Skin epidermis (tissue), 12 donors: ENCODE results near the gene CCDC116.
"Not testable (repeated sequence)": the region's sequence is repeated elsewhere in the genome, so short reads cannot be mapped to it uniquely, and the experiment has no call there.

Source experiments
- H3K27ac ChIP-seq, 21 experiments: fragments of 200-600 bp; sonication (generic) in 11 of 21; one replicate each; pipeline ENCODE4 v1.5.0; 2020; ENCODE audit warnings: mild to moderate bottlenecking in 3 of 21, inconsistent platforms in 2 of 21, moderate library complexity in 2 of 21
- H3K4me3 ChIP-seq, 7 experiments: fragments of 200-600 bp; sonication (generic) in 2 of 7; one replicate each; pipeline ENCODE4 v1.5.0; 2020; ENCODE audit warnings: inconsistent platforms in 2 of 7, mild to moderate bottlenecking in 2 of 7, moderate library complexity in 1 of 7

CCDC116 gene, protein sequence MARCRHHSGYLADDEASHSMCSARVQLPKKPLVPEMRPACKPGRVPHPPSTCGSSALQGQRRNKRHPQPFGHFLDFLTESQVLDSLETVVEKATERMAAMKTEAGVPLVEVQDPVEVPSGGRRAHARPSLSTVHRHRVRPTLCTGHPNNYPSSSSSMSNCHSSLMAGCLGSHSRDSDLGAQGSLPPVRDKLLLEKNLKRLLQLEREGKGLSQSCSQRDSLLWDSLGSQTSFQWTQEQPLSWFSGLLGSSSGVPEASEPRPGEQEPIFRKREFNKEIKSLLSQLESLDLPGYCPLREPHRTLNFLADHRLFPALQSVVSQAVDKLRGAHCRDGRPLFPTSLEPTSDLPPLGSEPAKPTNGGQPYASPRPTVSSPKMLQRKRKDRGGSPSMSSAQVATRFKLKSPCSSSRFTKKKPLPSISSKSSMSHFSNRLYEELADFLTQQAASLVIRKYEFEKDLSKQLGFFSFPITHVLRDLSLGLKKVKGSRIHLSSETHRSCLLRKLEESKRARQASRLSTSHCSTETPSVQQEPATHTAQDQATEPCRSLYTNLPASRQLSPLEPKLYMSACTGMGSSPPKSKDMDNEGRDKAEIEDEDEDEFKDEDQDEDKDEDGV

DNA sequence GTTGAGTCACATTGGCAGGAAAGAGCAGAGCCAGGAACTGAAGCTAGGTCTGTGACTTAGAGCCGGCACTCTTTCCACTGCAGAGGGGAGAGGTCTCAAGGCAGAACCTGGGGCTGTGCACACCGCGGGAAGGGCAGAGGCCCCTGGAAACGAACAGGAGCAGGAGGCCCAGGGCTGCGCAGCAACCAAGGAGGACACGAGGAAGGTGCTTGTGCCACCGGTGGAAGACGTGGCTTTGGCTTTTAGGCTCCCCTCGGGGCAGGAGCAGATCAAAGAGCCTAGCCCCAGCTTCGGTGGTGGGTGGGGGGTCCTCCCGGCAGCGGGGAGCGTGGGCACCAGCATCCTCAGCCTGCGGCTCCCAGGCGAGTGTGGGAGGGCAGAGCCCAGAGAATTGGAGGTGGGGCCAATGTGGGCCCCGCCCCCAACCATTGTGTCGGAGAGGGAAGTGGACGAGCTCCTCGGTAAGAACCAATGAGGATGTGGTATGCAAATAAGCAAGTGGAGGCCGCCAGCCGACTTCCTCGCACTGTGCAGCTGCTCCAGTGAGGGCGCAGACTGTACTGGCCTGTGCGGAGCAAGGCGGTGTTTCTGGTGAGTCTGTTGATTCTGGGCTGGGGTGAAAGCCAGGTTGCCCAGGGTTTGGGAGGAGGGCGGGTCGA lies at the start of gene CCDC116:
Gene CCDC116 (plus strand): TSS at position 524 of the 659 bp plus-strand sequence. CDS start 422 bp downstream, outside the sequence.
- Histone ChIP-seq H3K4me3 (no peak within 1 kb of the TSS), H3K27ac (no peak within 1 kb of the TSS)

DNA sequence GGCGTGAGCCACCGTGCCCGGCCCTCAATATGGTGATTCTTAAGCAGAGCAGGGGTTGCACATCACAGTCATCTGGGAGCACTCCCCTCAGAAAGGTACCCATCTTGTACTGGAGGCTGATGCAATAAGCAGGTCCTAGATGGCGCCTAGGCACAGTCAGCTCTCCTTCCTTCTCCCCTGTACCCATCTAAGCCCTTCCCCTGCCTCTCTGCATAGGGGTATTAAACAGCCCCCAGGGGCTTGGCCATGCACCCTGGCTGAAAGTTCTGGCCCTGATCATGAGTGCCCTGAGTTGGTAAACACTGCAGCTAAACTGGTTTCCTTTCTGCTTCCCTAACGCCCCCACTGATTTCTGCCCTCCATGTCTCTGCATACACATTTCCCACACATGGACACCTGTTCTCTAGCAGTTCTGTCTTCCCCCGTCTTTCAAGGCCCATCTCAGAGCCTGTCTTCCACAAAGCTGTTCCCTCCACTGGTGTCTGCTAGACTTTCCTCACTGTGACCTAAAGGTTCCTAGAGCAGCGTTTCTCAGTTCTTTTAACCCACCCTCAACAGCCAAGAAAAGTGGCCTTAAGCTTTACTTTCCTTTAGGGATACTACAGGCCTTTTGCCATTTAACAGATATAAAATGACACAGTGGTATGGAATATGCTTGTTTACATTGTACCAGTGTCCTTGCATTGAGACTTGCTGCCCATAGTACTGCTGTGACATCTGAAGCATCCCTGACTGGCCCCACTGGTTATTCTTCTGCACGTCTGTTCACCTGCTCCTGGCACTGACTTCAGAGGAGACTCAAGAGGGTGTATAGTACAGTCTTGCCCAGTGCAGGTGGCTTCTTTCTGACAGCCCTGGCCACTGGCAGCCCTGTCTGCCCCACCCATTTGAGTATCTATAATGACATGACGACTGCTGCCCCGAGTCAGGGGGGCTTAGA lies 49.5 kb upstream of the CCDC116 start:
- H3K4me3 ChIP-seq: no peak overlapping the region
- H3K27ac ChIP-seq: no peak overlapping the region

DNA sequence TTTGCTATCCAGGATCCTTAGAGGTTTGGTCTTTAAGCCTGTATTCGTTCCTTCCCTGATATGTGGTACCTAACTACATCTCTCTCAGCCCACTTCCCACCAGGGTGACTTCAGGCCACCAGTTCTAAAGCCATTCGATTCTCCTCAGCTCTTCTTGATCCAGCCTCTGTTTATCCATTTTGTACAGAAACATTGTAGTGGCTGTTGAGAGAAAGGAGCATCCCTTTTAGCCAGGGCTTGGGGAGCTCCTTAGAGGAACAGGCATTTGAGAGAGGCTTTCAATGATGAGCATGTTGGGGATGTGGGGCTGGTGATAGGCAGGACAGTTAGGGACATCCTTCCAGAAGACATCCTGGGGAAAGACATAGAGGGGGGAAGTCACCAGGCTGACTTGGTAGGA lies 47.2 kb upstream of the CCDC116 start:
- H3K4me3 ChIP-seq: no peak overlapping the region
- no peak overlapping the region for H3K27ac ChIP-seq

DNA sequence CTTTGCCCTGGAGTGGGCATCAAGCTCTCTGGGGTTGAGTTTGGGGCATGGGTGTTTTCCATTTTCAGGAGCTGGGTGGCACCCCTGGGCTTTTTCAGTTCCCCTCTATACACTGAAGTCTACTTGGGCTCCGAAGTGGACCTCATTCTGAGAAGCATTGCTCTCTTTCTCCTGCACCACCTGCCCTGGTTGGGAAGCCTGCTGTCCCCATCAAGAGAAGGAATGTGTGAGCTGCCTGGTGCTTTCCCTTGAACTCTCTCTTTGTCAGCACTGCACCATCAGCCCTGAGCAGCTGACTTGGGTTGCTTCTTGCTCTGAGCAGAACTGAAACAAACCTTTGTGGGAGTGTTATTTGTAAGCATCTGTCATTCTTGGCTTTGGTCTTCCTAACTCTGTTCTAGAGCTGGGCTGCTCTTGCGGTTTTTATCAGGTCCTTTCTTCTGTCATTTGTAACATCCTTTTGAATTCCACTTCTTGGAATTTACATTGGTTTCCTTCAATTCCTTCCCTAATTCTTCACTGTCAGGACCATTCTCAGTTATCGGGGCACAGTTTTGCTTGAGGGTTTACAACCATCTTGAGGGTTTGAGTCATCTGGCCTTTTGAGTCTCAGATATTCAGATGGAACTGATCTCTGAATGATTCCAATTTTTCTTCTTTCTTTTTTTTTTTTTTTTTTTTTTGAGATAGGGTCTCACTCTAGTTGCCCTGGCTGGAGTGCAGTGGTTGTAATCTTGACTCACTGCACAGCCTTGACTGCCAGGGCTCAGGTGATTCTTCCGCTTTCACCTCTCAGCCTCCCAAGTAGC lies 44.6 kb upstream of the CCDC116 start:
- peak overlapping the region in 6 of 21 experiments; percentile 1 to 29 (median 26) for H3K27ac ChIP-seq

DNA sequence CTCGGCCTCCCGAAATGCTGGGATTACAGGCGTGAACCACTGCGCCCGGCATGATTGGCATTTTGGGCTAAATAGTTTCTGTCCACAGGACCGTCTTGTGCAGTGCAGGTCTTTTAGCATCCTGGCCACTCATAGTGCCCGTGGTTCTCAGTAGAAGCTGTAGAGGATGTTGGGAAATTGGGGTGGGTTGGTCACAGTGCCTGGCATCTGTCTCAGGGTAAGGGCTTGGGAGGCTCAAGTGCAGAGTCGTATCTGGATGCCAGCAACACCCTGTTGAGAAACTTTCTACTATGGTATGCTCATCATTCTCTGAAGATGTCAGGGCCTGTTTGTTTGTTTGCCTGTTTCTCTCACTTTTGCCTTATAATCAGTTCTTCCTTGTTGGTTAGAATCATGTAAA lies 43.2 kb upstream of the CCDC116 start:
- Histone ChIP-seq H3K27ac (no peak overlapping the region), H3K4me3 (no peak overlapping the region)

More for the DNA sequence above, 44.6 kb upstream of the CCDC116 start:
- no peak overlapping the region for H3K4me3 ChIP-seq

DNA sequence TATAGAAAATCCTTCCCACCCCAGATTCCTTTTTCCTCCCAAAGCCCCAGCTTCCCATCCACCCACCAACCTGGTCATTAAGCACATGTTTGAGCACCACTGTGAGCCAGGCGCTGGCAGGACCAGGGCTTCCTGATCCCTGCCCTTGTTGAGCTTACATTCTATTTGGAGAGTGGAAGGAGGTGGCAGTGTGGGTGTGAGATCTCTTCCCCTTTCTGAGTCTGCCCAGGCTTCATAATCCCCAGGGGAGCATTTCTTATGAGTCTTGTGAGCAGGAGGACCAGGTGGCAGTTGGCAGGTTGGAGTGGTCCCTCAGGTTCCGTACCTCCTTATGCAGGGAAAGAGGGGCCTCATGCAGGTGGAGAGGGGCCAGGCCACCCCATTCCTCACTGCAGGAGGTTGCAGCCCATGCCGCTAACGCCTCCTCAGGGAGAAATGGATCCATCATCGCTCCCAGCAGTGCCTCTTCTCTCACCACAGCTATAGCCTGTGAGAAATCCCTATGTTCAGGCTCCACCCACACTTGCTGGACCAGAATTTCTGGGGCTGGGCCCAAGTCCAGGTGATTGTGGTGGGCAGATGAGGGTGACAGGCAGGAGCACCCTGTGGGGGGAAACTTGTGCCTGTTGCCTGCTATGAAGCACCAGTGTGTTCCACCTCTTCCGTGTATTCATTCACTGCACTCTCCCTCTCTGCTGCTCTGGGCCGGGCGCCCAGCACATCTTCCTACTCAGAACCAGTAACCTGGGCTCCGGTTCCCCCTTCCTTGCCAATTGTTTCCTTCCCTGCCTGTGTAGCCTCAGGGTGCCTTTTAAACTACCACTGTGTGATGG lies 41.5 kb upstream of the CCDC116 start:
- Histone ChIP-seq H3K4me3 (no peak overlapping the region), H3K27ac (peak overlapping the region in 1 of 21 experiments; percentile 5)

DNA sequence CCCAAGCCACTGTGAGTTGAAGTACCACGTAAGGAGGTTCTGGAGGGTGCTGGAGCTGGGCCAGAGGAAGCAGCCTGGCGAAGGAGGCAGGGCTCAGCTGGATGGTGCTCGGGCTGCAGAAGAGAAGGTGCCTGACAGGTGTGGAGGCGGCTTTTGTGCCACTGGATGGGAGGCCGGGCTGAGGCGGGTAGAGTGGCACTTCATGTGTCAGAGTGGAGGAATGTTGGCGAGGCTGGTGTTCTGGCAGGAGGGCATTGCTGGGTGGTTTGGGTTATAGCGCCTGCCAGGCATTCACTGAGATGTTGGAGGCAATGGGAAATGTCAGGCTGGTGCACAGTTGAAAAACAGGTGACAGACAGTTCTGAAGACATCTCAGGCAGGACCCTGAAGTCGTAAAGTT lies 40.9 kb upstream of the CCDC116 start:
- no peak overlapping the region for H3K4me3 ChIP-seq
- H3K27ac ChIP-seq: no peak overlapping the region

DNA sequence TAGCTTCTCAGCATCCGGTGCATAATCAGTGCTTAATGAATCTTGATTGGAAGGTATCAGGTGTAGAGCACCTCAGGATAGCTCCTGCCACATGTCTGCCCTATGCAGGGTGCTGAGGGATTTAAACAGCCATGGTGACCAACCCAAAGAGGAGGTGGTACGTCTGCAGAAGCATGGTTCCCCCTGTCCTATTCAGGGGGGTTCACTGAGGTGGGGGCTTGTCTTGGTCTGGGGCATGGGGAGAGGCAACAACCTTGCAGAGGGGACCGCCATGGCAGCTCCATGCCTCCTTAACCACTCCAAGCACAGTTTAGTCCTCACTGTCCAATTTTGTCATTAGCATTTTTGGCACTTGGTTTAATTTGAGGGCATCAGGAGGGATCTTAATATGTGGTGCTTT lies 40.1 kb upstream of the CCDC116 start:
- no peak overlapping the region for H3K4me3 ChIP-seq
- no peak overlapping the region for H3K27ac ChIP-seq

DNA sequence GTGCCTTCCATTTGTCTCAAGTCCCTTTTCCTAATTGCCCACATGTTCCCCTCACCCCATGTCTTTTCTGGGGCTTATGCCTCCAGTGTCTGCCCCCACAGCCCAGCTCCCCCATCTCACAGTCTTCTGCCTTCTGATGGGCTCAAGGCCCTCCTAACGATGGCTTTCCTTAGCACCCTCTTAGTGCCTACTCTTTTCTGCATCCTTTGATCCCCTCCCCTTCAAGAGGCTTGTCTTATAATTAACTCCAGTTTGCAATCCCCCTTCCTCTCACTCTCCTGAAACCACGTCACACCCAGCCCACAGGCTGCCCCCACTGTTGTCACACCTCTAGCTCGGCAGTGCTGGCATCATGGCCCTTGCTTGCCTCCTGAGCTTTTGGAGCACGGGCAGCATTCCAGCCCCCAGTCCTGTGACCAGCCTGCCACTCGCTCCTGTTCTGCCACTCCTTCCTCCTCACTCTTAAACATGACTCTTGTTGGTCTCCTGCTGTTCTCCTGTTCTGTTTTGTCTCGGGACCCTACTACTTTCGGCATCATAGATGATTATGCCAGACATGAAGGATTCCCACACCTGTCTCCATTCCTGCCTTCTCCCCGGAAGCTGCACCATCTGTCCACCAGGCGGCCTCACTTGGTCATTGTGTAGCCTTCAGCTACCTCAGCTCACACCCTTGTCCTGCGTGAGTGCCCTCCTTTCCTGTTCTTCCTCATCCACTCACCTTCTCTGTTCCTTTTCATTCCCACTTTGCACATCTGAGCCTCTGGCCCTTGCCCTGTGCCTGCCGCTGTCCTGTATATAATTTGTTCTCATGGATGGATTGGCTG lies 38.9 kb upstream of the CCDC116 start:
- Histone ChIP-seq H3K27ac (no peak overlapping the region), H3K4me3 (no peak overlapping the region)

DNA sequence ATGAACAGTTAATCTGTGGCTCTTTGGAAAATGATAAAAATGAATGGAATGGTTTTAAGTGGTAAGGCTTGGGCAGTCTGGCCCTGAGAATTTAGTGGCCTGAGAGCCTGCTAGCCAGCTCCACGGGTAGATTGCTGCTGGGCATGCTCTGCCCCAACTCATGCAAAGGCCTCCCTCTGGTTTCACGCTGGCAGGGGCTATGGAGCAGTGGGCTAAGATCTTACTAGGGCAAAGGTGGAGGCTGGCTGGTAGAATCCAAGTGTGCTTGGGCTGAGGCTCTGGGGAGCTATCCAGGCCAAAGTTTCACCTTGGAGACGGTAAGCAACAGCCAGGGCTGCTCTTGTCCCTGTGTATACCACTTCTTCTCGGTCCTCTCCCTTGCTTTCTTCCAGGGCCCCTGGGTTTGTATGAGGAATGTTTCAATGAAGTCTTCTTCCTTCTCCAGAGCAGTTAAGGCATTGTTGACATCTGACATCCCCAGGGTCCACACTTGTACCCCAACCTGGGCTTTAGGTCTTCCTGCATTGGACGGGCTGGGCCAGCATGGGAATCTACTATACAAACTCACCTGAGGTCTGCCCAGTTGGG lies 37.6 kb upstream of the CCDC116 start:
- H3K27ac ChIP-seq: no peak overlapping the region
- no peak overlapping the region for H3K4me3 ChIP-seq

DNA sequence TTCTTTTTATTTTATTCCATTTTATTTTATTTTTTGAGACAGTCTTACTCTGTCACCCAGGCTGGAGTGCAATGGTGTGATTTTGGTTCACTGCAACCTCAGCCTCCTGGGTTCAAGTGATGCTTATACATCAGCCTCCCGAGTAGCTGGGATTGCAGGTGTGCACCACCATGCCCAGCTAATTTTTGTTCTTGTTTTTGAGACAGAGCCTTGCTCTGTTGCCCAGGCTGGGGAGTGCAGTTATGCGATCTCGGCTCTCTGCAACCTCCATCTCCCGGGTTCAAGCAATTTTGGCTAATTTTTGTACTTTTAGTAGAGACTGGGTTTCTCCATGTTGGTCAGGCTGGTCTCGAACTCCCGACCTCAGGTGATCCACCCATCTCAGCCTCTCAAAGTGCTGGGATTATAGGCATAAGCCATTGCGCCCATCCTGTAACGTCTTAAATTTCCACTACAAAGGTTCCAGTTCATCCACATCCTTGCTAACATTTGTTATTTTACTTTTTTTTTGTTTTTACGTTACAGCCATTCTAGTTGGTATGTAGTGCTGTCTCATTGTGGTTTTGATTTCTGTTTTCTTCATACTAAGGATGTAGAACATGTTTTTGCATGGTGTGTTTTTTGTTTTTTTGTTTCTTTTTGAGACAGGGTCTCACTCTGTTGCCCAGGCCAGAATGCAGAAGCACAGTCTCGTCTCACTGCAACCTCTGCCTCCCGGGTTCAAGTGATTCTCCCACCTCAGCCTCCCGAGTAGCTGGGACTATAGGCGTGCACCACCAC lies 36.0 kb upstream of the CCDC116 start:
- not testable (repeated sequence) for H3K27ac ChIP-seq, H3K4me3 ChIP-seq

DNA sequence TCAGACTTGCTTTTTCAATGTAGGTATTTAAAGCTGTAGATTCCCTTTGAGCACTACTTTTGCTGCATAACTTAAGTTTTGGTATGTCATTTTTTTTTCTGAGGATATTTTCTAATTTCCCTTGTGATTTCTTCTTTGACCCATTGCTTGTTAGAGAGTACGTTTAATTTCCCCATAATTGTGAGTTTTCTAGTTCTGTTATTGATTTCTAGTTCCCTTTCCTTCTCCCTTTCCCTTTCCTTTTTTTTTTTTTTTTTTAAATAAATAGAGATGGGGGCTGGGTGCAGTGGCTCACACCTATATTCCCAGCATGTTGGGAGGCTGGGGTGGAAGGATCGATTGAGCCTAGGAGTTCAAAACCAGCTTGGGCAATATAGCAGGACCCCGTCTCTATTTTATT lies 34.3 kb upstream of the CCDC116 start:
- no peak overlapping the region for H3K27ac ChIP-seq
- no peak overlapping the region for H3K4me3 ChIP-seq

DNA sequence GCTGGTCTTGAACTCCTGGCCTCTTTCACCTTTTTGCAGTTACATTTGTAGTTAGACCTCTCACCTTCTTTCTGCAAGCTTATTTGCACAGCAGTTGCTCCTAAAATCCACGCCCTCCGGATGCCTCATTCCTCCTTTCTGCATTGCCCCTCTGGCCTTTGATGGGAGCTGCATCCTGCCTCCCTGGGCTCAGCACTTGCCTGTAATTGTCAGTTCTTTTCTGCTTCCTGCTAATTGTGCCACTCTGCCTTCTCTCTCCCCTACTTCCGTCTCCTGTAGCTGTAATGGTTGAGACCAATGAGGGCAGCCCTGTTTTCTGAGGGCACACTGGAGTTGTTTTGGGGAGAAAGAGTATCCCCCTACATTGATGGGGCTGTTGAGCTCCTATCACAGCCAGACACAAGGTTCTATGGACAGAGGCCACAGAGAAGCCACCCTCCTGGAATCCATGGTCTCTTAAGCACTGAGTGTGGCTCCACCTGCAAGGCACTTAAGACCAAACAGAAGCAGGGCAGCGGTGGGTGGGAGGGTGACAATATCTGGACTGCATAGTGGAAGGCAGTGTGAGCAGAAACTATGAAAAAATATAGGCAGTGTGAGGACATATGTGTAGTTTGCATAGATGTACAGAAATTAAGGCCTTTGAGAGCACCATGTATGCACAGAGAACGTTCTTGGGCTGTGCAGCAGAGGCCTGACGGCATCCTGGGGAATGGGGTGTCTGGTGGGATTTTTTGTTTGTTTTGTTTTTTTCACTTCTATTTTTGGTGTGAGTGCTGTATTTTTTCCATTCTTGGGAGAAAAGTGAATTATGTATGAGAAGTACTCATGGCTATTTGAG lies 33.3 kb upstream of the CCDC116 start:
- Histone ChIP-seq H3K27ac (no peak overlapping the region), H3K4me3 (no peak overlapping the region)

DNA sequence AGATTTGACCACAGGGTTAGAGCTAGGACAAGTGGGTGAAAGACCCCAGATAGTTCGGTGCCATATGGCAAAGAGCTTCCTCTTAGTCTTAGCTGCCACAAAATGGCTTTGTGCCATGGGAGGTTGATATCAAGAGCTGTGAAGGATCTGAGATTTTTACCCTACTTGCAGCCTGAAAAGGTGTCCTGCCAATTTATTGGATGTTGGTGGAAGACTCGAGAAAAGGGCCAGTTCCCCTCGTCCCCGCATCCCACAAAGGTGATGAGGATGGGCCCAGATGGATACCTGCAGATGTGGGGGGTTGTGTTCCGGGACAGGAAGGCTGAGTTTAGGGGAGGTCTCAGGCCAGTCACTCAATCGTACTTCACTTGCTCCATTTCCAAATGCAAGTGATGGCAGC lies 30.0 kb upstream of the CCDC116 start:
- Histone ChIP-seq H3K27ac (no peak overlapping the region), H3K4me3 (no peak overlapping the region)

DNA sequence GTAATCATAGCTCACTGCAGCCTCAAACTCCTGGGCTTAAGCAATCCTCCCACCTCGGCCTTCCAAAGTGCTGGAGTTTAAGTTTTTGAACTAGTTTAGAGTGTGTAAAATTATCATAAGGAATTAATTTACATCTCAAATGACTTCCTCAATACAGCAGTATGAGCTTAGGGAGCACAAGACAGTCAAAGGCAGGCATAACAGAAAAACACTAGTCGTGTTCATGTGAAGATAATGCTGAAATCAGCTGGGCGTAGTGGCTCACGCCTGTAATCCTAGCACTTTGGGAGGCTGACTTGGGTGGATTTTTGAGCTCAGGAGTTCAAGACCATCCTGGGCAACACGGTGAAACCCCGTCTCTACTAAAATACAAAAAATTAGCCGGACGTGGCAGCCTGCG lies 28.6 kb upstream of the CCDC116 start:
- H3K27ac ChIP-seq: no peak overlapping the region
- no peak overlapping the region for H3K4me3 ChIP-seq
